ENCODE data around the gene MRPL49. TPM values are rescaled to one million over a fixed set of nuclear protein-coding genes. Genes with fewer than 3 reads are reported as not detected.

Gene MRPL49
- total and polyA plus RNA-seq, 2 of the 13 experiments (the other 11 are each of a cell fraction or from before 2014, with no cell fraction given) = 39.2 to 53.3 TPM

GRCh38 chr11:65159012-65159411 lies 36.9 kb downstream of the MRPL49 start:
- in situ Hi-C loops (cut with HindIII; ENCODE audit: extremely low pct_ligation_motif_present, low pct_unique_long_range_greater_than_20kb) (no loop called here), intact Hi-C loops (cut with micrococcal nuclease; ENCODE audit: unreplicated experiment) (no loop called here)
- BruUV-seq (replicated peaks) = no TSS peak
- Histone ChIP-seq H3K27ac (ENCODE audit: extremely low read length, insufficient read depth, low read length) (no peak overlapping the region), H3K4me1 (ENCODE audit: insufficient read depth, low read length) (peaks cover 11% of the 10 kb centered on the region), H3K36me3 (replicated peaks in 1 of 2; ENCODE audit: control insufficient read depth in 1 of 2, insufficient read depth in 2 of 2, low read length in 2 of 2) (no peaks in the 10 kb centered on the region), H2AFZ (ENCODE audit: low read length) (no peak overlapping the region), H3K9ac (ENCODE audit: insufficient read depth, low read depth, low read length) (no peak overlapping the region), H3K9me3 (ENCODE audit: low read length) (no peaks in the 10 kb centered on the region), H4K20me1 (ENCODE audit: insufficient read depth, low read length) (no peaks in the 10 kb centered on the region), H3K79me2 (ENCODE audit: insufficient read depth, low read length) (no peaks in the 10 kb centered on the region), H3K4me3 (replicated peaks in 1 of 3; ENCODE audit: insufficient read depth in 1 of 3, low read depth in 2 of 3, low read length in 3 of 3) (no peak overlapping the region), H3K27me3 (ENCODE audit: control insufficient read depth in 1 of 2, insufficient read depth in 2 of 2, low read length in 2 of 2) (no peaks in the 10 kb centered on the region), H3K4me2 (ENCODE audit: low read depth, low read length) (no peak overlapping the region)
- POLR2A ChIA-PET = no interaction called here
- CTCF ChIA-PET (ENCODE audit: low intra/inter-chr PET ratio, low total read pairs) = no interaction called here
- no peak for FAIRE-seq
- DNase-seq (ENCODE audit: low spot score) = no peak
- TF ChIP-seq ZKSCAN1 (IDR thresholded peaks at IDR 0.05; ENCODE audit: low read length) (no peak), BRD4 (CRISPR knock-in tag; IDR thresholded peaks at IDR 0.05) (no peak), ZNF891 (CRISPR knock-in tag; IDR thresholded peaks at IDR 0.05) (no peak)
- ATAC-seq = no peak
- WGBS (ENCODE audit: low lambda C conversion rate) = 59% methylated on average over 5 of the region's 5 CpGs

- ATAC-seq (no peak), FAIRE-seq (no peak), DNase-seq (ENCODE audit: low spot score) (no peak)
- POLR2A ChIA-PET = no interaction called here
- Histone ChIP-seq H3K79me2 (ENCODE audit: insufficient read depth, low read length) (no peaks in the 10 kb centered on the region), H4K20me1 (ENCODE audit: insufficient read depth, low read length) (no peaks in the 10 kb centered on the region), H3K27ac (ENCODE audit: extremely low read length, insufficient read depth, low read length) (no peak overlapping the region), H3K9ac (ENCODE audit: insufficient read depth, low read depth, low read length) (no peak overlapping the region), H3K4me3 (replicated peaks in 1 of 3; ENCODE audit: insufficient read depth in 1 of 3, low read depth in 2 of 3, low read length in 3 of 3) (no peak overlapping the region), H3K36me3 (replicated peaks in 1 of 2; ENCODE audit: control insufficient read depth in 1 of 2, insufficient read depth in 2 of 2, low read length in 2 of 2) (no peaks in the 10 kb centered on the region), H3K4me1 (ENCODE audit: insufficient read depth, low read length) (peaks cover 27% of the 10 kb centered on the region), H3K4me2 (ENCODE audit: low read depth, low read length) (no peak overlapping the region), H2AFZ (ENCODE audit: low read length) (no peak overlapping the region), H3K9me3 (ENCODE audit: low read length) (no peaks in the 10 kb centered on the region), H3K27me3 (ENCODE audit: control insufficient read depth in 1 of 2, insufficient read depth in 2 of 2, low read length in 2 of 2) (no peaks in the 10 kb centered on the region)
- CTCF ChIA-PET (ENCODE audit: low intra/inter-chr PET ratio, low total read pairs) = no interaction called here
- in situ Hi-C loops (cut with HindIII; ENCODE audit: extremely low pct_ligation_motif_present, low pct_unique_long_range_greater_than_20kb) (no loop called here), intact Hi-C loops (cut with micrococcal nuclease; ENCODE audit: unreplicated experiment) (no loop called here)
- TF ChIP-seq HOXA3 (CRISPR knock-in tag; IDR thresholded peaks at IDR 0.05) (no peak), HNRNPH1 (optimal IDR thresholded peaks at IDR 0.05; ENCODE audit: low read depth, low read length) (no peak), ZNF280D (CRISPR knock-in tag; IDR thresholded peaks at IDR 0.05) (no peak), PPARG (CRISPR knock-in tag; conservative IDR thresholded peaks at IDR 0.05) (no peak), ATM (IDR thresholded peaks at IDR 0.05; ENCODE audit: borderline replicate concordance) (no peak), ASH2L (IDR thresholded peaks at IDR 0.05; ENCODE audit: insufficient read length, low read depth, low read length) (no peak), MYNN (CRISPR knock-in tag; IDR thresholded peaks at IDR 0.05; ENCODE audit: low read depth) (no peak)
- WGBS (ENCODE audit: low lambda C conversion rate) = 34% methylated on average over 3 of the region's 3 CpGs
- no TSS peak for BruUV-seq (replicated peaks)
Observed at GRCh38 chr11:65160643-65161042, 38.5 kb downstream of the MRPL49 start.

Data from HepG2 (cell line).